H9 (cell line): ENCODE results near the gene BARX1. TPM values are rescaled to one million over a fixed set of nuclear protein-coding genes. Genes with fewer than 3 reads are reported as not detected.
"Not testable (repeated sequence)": the region's sequence is repeated elsewhere in the genome, so short reads cannot be mapped to it uniquely, and the experiment has no call there.

Experiments
- DNase-seq: peaks from one replicate; pipeline ENCODE4 v3.0.0-alpha.2; 2017
- H2AFZ ChIP-seq: one replicate; pipeline ENCODE4 v1.6.1; 2013; ENCODE audit warnings: mild to moderate bottlenecking, low read length, control low read depth, moderate library complexity
- H2AK5ac ChIP-seq: 2 replicates; pipeline ENCODE4 v1.6.1; 2013; ENCODE audit warnings: low read length, control low read depth, mixed read lengths; ENCODE audit not compliant: insufficient read length
- H2BK120ac ChIP-seq: one replicate; pipeline ENCODE4 v1.6.1; 2013; ENCODE audit warnings: low read depth, mild to moderate bottlenecking, low read length, control low read depth, inconsistent platforms; ENCODE audit not compliant: poor library complexity, severe bottlenecking
- H2BK12ac ChIP-seq: 2 replicates; pipeline ENCODE4 v1.6.1; 2013; ENCODE audit warnings: low read length, control low read depth, mixed read lengths, low read depth; ENCODE audit not compliant: insufficient read length
- H2BK15ac ChIP-seq: 2 replicates; pipeline ENCODE4 v1.6.1; 2013; ENCODE audit warnings: low read depth, low read length, control low read depth
- H2BK20ac ChIP-seq: one replicate; pipeline ENCODE4 v1.6.1; 2013; ENCODE audit warnings: low read depth, mild to moderate bottlenecking, low read length, control low read depth, inconsistent platforms; ENCODE audit not compliant: poor library complexity, severe bottlenecking
- H2BK5ac ChIP-seq: 2 replicates; pipeline ENCODE4 v1.6.1; 2013; ENCODE audit warnings: low read length, control low read depth, mixed read lengths; ENCODE audit not compliant: insufficient read length
- H3K14ac ChIP-seq: 2 replicates; pipeline ENCODE4 v1.6.1; 2013; ENCODE audit warnings: low read length, control low read depth; ENCODE audit not compliant: insufficient read depth
- H3K18ac ChIP-seq: 2 replicates; pipeline ENCODE4 v1.6.1; 2013; ENCODE audit warnings: low read depth, mild to moderate bottlenecking, mixed read lengths, low read length, control low read depth; ENCODE audit not compliant: insufficient read length
- H3K23ac ChIP-seq: 2 replicates; pipeline ENCODE4 v1.6.1; 2013; ENCODE audit warnings: low read length, control low read depth, mixed read lengths, low read depth; ENCODE audit not compliant: insufficient read length
- H3K23me2 ChIP-seq: 2 replicates; pipeline ENCODE4 v1.6.1; 2013; ENCODE audit warnings: low read depth, mild to moderate bottlenecking, mixed read lengths, low read length, control low read depth; ENCODE audit not compliant: insufficient read length, poor library complexity, severe bottlenecking
- H3K27ac ChIP-seq: 2 replicates; pipeline ENCODE4 v1.5.1; 2013; ENCODE audit warnings: low read length, control low read depth, mixed read lengths, low read depth; ENCODE audit not compliant: insufficient read length
- H3K27me3 ChIP-seq: 2 replicates; pipeline ENCODE4 v1.6.1; 2013; ENCODE audit warnings: low read length, control low read depth, inconsistent platforms; ENCODE audit not compliant: insufficient read depth
- H3K4ac ChIP-seq: 2 replicates; pipeline ENCODE4 v1.6.1; 2013; ENCODE audit warnings: low read depth, mild to moderate bottlenecking, control low read depth, inconsistent platforms, low read length, moderate library complexity
- H3K4me1 ChIP-seq: 2 replicates; pipeline ENCODE4 v1.6.1; 2013; ENCODE audit warnings: low read length, control low read depth, inconsistent platforms; ENCODE audit not compliant: insufficient read depth
- H3K4me2 ChIP-seq: 2 replicates; pipeline ENCODE4 v1.6.1; 2013; ENCODE audit warnings: low read length, control low read depth, mixed read lengths; ENCODE audit not compliant: insufficient read length, insufficient read depth
- H3K56ac ChIP-seq: 2 replicates; pipeline ENCODE4 v1.6.1; 2013; ENCODE audit warnings: low read depth, mild to moderate bottlenecking, mixed read lengths, low read length, control low read depth; ENCODE audit not compliant: insufficient read length
- H3K79me1 ChIP-seq: 2 replicates; pipeline ENCODE4 v1.6.1; 2013; ENCODE audit warnings: low read depth, mild to moderate bottlenecking, moderate library complexity, low read length, control low read depth, inconsistent platforms; ENCODE audit not compliant: insufficient read depth, poor library complexity, severe bottlenecking
- H3K79me2 ChIP-seq: 2 replicates; pipeline ENCODE4 v1.6.1; 2013; ENCODE audit warnings: low read length, control low read depth, inconsistent platforms; ENCODE audit not compliant: insufficient read depth
- H3K9ac ChIP-seq: 2 replicates; pipeline ENCODE4 v1.6.1; 2013; ENCODE audit warnings: low read length, control low read depth, mixed read lengths; ENCODE audit not compliant: insufficient read length; ENCODE audit errors: extremely low read depth
- H3K9me3 ChIP-seq: one replicate; pipeline ENCODE4 v1.6.1; 2013; ENCODE audit warnings: low read depth, low read length, inconsistent platforms; ENCODE audit not compliant: control insufficient read depth
- H3T11ph ChIP-seq: one replicate; pipeline ENCODE4 v1.6.1; 2013; ENCODE audit warnings: mild to moderate bottlenecking, low read length, control low read depth, inconsistent platforms
- H4K20me1 ChIP-seq: one replicate; pipeline ENCODE4 v1.6.1; 2013; ENCODE audit not compliant: control insufficient read depth, insufficient read length, insufficient read depth
- H4K5ac ChIP-seq: 2 replicates; pipeline ENCODE4 v1.6.1; 2013; ENCODE audit warnings: low read depth, mild to moderate bottlenecking, mixed read lengths, low read length, control low read depth; ENCODE audit not compliant: insufficient read length
- H4K8ac ChIP-seq: replicated peaks from 2 replicates; pipeline ENCODE4 v1.6.1; 2013; ENCODE audit warnings: low read length, control low read depth, mixed read lengths, low read depth; ENCODE audit not compliant: insufficient read length
- H4K91ac ChIP-seq: 2 replicates; pipeline ENCODE4 v1.6.1; 2013; ENCODE audit warnings: low read depth, mild to moderate bottlenecking, moderate library complexity, mixed read lengths, low read length, control low read depth; ENCODE audit not compliant: insufficient read length
- H3K27ac Mint-ChIP-seq, 3 experiments: 2 replicates in 2 of 3; 3 replicates in 1 of 3; pipeline ENCODE4 v1.8.0; 2020 to 2021; ENCODE audit warnings: mixed read lengths in 3 of 3, mild to moderate bottlenecking in 1 of 3, moderate library complexity in 1 of 3
- H3K27me3 Mint-ChIP-seq: 2 replicates; pipeline ENCODE4 v1.8.0; 2021; ENCODE audit warnings: low read depth, mild to moderate bottlenecking, moderate library complexity, mixed read lengths
- H3K36me3 Mint-ChIP-seq, 3 experiments: 2 replicates in 2 of 3; 3 replicates in 1 of 3; pipeline ENCODE4 v1.8.0; 2020 to 2021; ENCODE audit warnings: low read depth in 3 of 3, mixed read lengths in 3 of 3; ENCODE audit not compliant: insufficient read depth in 1 of 3
- H3K4me1 Mint-ChIP-seq, 2 experiments: 2 replicates each; pipeline ENCODE4 v1.8.0; 2020; ENCODE audit warnings: mixed read lengths in 2 of 2
- H3K4me3 Mint-ChIP-seq, 2 experiments: 2 replicates in 1 of 2; 3 replicates in 1 of 2; pipeline ENCODE4 v1.8.0; 2020 to 2021; ENCODE audit warnings: mild to moderate bottlenecking in 2 of 2, mixed read lengths in 2 of 2, moderate library complexity in 1 of 2
- H3K9me3 Mint-ChIP-seq, 2 experiments: 2 replicates in 1 of 2; 3 replicates in 1 of 2; pipeline ENCODE4 v1.8.0; 2020; ENCODE audit warnings: mild to moderate bottlenecking in 2 of 2, mixed read lengths in 2 of 2, moderate library complexity in 1 of 2
- CTCF ChIP-seq: fragments of 200-600 bp; sonication (generic); conservative IDR thresholded peaks from 3 replicates; pipeline ENCODE4 v1.8.0; 2021; ENCODE audit warnings: antibody characterized with exemption, mild to moderate bottlenecking
- WGBS: extraction: QIAGEN DNeasy Blood & Tissue Kit; methylation state at CpG from one replicate; pipeline ENCODE4 v1.1.7; 2013; ENCODE audit warnings: missing lambda C conversion rate, low lambda C conversion rate, mixed read lengths; ENCODE audit not compliant: insufficient read length; ENCODE audit errors: extremely low coverage; 5-methylcytosine and 5-hydroxymethylcytosine counted together
- total RNA-seq: library from RNA; stranded (reverse); gene quantifications from 2 replicates; pipeline ENCODE4 v1.2.1, GENCODE V29; 2021

The BARX1 gene
- total RNA-seq, 1 experiment from 2014 or later: 1.2 TPM

- H3K4me3 Mint-ChIP-seq: no peak overlapping the region
- Histone ChIP-seq H4K5ac (no peak overlapping the region), H3T11ph (no peak overlapping the region), H3K23me2 (no peaks in the 10 kb centered on the region), H4K20me1 (no peaks in the 10 kb centered on the region), H2BK15ac (no peak overlapping the region), H3K56ac (no peak overlapping the region), H2AK5ac (no peak overlapping the region), H3K4ac (no peak overlapping the region), H4K8ac (no peak overlapping the region), H3K27me3 (no peaks in the 10 kb centered on the region), H3K4me2 (no peak overlapping the region), H2BK5ac (no peak overlapping the region), H2BK120ac (no peak overlapping the region), H3K4me1 (no peaks in the 10 kb centered on the region), H2AFZ (no peak overlapping the region), H3K79me1 (no peaks in the 10 kb centered on the region), H3K14ac (no peak overlapping the region), H4K91ac (no peak overlapping the region), H3K79me2 (no peaks in the 10 kb centered on the region), H3K23ac (no peak overlapping the region), H3K9me3 (no peaks in the 10 kb centered on the region), H2BK12ac (no peak overlapping the region), H2BK20ac (no peak overlapping the region), H3K18ac (no peak overlapping the region), H3K9ac (no peak overlapping the region), H3K27ac (no peak overlapping the region)
- whole genome bisulfite sequencing: no CpG with 5 or more reads among the region's 3 CpGs
- TF ChIP-seq CTCF: no peak
- H3K4me1 Mint-ChIP-seq: peaks cover 0 to 2% of the 10 kb centered on the region in 2 experiments; a peak in 1 of 4 replicates
- no peak for DNase-seq
- H3K36me3 Mint-ChIP-seq: peaks cover 8 to 9% (median 8%) of the 10 kb centered on the region in 3 experiments; a peak in 5 of 7 replicates
- no peak overlapping the region for H3K27ac Mint-ChIP-seq
- peaks cover 18% of the 10 kb centered on the region for H3K27me3 Mint-ChIP-seq
- peaks cover 25 to 31% of the 10 kb centered on the region in 2 experiments for H3K9me3 Mint-ChIP-seq
Observed at GRCh38 chr9:93974151-93974550, 19.0 kb upstream of the BARX1 start.

- not testable (repeated sequence) for H3K27me3 ChIP-seq, H4K5ac ChIP-seq, H3K79me1 ChIP-seq, H3K27ac ChIP-seq, H3K79me2 ChIP-seq, H3K23me2 ChIP-seq, H3K9ac ChIP-seq, H3K4ac ChIP-seq, H3K36me3 Mint-ChIP-seq, H4K91ac ChIP-seq, H4K20me1 ChIP-seq, H3K27ac Mint-ChIP-seq, H3K14ac ChIP-seq, DNase-seq, H2BK120ac ChIP-seq, H2BK15ac ChIP-seq, H3K9me3 ChIP-seq, H3K4me1 ChIP-seq, H3K18ac ChIP-seq, H2BK20ac ChIP-seq, H3K4me1 Mint-ChIP-seq, H3T11ph ChIP-seq, H2AFZ ChIP-seq, H3K56ac ChIP-seq, H2BK12ac ChIP-seq, H3K23ac ChIP-seq, H2AK5ac ChIP-seq, H3K4me3 Mint-ChIP-seq, H3K4me2 ChIP-seq, H2BK5ac ChIP-seq, H4K8ac ChIP-seq
- H3K9me3 Mint-ChIP-seq: peaks cover 25 to 31% of the 10 kb centered on the region in 2 experiments
- no CpG with 5 or more reads among the region's 3 CpGs for WGBS
- peaks cover 13% of the 10 kb centered on the region for H3K27me3 Mint-ChIP-seq
Observed at GRCh38 chr9:93972655-93973054, 17.5 kb upstream of the BARX1 start.
